ENCODE data around the gene TEX48.

TEX48 gene

GRCh38 chr9:114664181-114664580 lies 17.8 kb downstream of the TEX48 start:
- no peak for DNase-seq

GRCh38 chr9:114662081-114662989 lies 19.7 kb downstream of the TEX48 start:
- peak; percentile 33 for DNase-seq

GRCh38 chr9:114657705-114658104 lies 24.3 kb downstream of the TEX48 start, which contains the start of gene TEX53:
TEX53 (minus strand) TSS chr9:114657805; CDS start chr9:114657774, 31 bp downstream.
- no peak for DNase-seq

GRCh38 chr9:114656301-114656700 lies 25.7 kb downstream of the TEX48 start:
- DNase-seq, result no peak

- no peak for DNase-seq
Observed at GRCh38 chr9:114655689-114656088, 26.3 kb downstream of the TEX48 start.

- peak; percentile 69 for DNase-seq
Observed at GRCh38 chr9:114653556-114654159, 28.3 kb downstream of the TEX48 start.

- no peak for DNase-seq
Observed at GRCh38 chr9:114652776-114653555, 29.0 kb downstream of the TEX48 start.

- DNase-seq, result no peak
Observed at GRCh38 chr9:114643896-114644295, 38.1 kb downstream of the TEX48 start.

GRCh38 chr9:114643001-114643400 lies 39.0 kb downstream of the TEX48 start:
- DNase-seq, result no peak

GRCh38 chr9:114641967-114642366 lies 40.0 kb downstream of the TEX48 start:
- DNase-seq, result no peak

- DNase-seq, result no peak
Observed at GRCh38 chr9:114638404-114638803, 43.6 kb downstream of the TEX48 start.

- no peak for DNase-seq
Observed at GRCh38 chr9:114634387-114634786, 47.6 kb downstream of the TEX48 start.

- no peak for DNase-seq
Observed at GRCh38 chr9:114633438-114634089, 48.4 kb downstream of the TEX48 start.

GRCh38 chr9:114631166-114631565 lies 50.8 kb downstream of the TEX48 start:
- DNase-seq, result no peak

- no peak for DNase-seq
Observed at GRCh38 chr9:114629563-114630090, 52.4 kb downstream of the TEX48 start.

- no peak for DNase-seq
Observed at GRCh38 chr9:114627553-114627952, 54.4 kb downstream of the TEX48 start.

GRCh38 chr9:114626415-114627020 lies 55.5 kb downstream of the TEX48 start:
- DNase-seq, result no peak

GRCh38 chr9:114624677-114625076 lies 57.3 kb downstream of the TEX48 start:
- no peak for DNase-seq

- DNase-seq, result no peak
Observed at GRCh38 chr9:114621975-114622609, 59.9 kb downstream of the TEX48 start.

- no peak for DNase-seq
Observed at GRCh38 chr9:114621561-114621960, 60.4 kb downstream of the TEX48 start.

GRCh38 chr9:114619191-114619761 lies 62.7 kb downstream of the TEX48 start:
- DNase-seq, result no peak
